HepG2 (cell line): Measurements from ENCODE around the gene ARFGAP2. TPM values are rescaled to one million over a fixed set of nuclear protein-coding genes. Genes with fewer than 3 reads are reported as not detected.

ENCODE experiments used
- FIP1L1 ChIP-seq: fragments of 200-400 bp; formaldehyde crosslinking; IDR thresholded peaks from 2 replicates; pipeline ENCODE4 v1.6.1; 2018; ENCODE audit warnings: low read depth, mild to moderate bottlenecking, low read length, moderate library complexity, borderline replicate concordance; ENCODE audit not compliant: insufficient read depth
- HHEX ChIP-seq: IDR thresholded peaks from 2 replicates; pipeline ENCODE4 v1.6.1; 2016; ENCODE audit warnings: control low read depth
- KLF15 ChIP-seq: sonication (generic); formaldehyde crosslinking; IDR thresholded peaks from 2 replicates; pipeline ENCODE4 v1.8.1; 2023; ENCODE audit warnings: borderline replicate concordance, mild to moderate bottlenecking, inconsistent platforms, missing genetic modification reagents, mixed read lengths
- MAFF ChIP-seq: IDR thresholded peaks from 2 replicates; pipeline ENCODE4 v1.6.1; 2011; ENCODE audit warnings: low read depth, low read length, improper control_type of control experiment
- MTA1 ChIP-seq: sonication (generic); formaldehyde crosslinking; IDR thresholded peaks from 2 replicates; pipeline ENCODE4 v1.4.0; 2020; ENCODE audit warnings: missing genetic modification reagents, mild to moderate bottlenecking, borderline replicate concordance
- PTBP1 ChIP-seq: fragments of 200-400 bp; formaldehyde crosslinking; IDR thresholded peaks from 2 replicates; pipeline ENCODE4 v1.6.1; 2018; ENCODE audit warnings: low read length, low read depth; ENCODE audit not compliant: poor library complexity, severe bottlenecking
- RBM22 ChIP-seq: fragments of 200-400 bp; formaldehyde crosslinking; optimal IDR thresholded peaks from 2 replicates; pipeline ENCODE3; 2017; ENCODE audit warnings: mild to moderate bottlenecking, low read length, moderate library complexity
- SAFB2 ChIP-seq: sonication (generic); formaldehyde crosslinking; IDR thresholded peaks from 2 replicates; pipeline ENCODE4 v1.5.1; 2020; ENCODE audit warnings: missing genetic modification reagents, low read depth, mild to moderate bottlenecking, borderline replicate concordance
- SALL1 ChIP-seq: sonication (generic); formaldehyde crosslinking; IDR thresholded peaks from 2 replicates; pipeline ENCODE4 v1.8.0; 2022; ENCODE audit warnings: mild to moderate bottlenecking, missing genetic modification reagents
- SIN3A ChIP-seq: IDR thresholded peaks from 2 replicates; pipeline ENCODE4 v1.6.1; 2011; ENCODE audit warnings: low read depth, mild to moderate bottlenecking, control low read depth, low read length, borderline replicate concordance
- SIX1 ChIP-seq: sonication (generic); formaldehyde crosslinking; IDR thresholded peaks from 2 replicates; pipeline ENCODE4 v1.4.0; 2020; ENCODE audit warnings: missing genetic modification reagents, borderline replicate concordance
- SOX5 ChIP-seq: IDR thresholded peaks from 2 replicates; pipeline ENCODE4 v1.6.1; 2016; ENCODE audit warnings: borderline replicate concordance
- SRSF1 ChIP-seq: fragments of 200-400 bp; formaldehyde crosslinking; optimal IDR thresholded peaks from 2 replicates; pipeline ENCODE3; 2017; ENCODE audit warnings: mild to moderate bottlenecking, low read depth, low read length, moderate library complexity
- U2AF1 ChIP-seq: fragments of 200-400 bp; formaldehyde crosslinking; optimal IDR thresholded peaks from 2 replicates; pipeline ENCODE3; 2017; ENCODE audit warnings: mild to moderate bottlenecking, low read depth, low read length
- YEATS2 ChIP-seq: sonication (generic); formaldehyde crosslinking; IDR thresholded peaks from 2 replicates; pipeline ENCODE4 v1.4.0; 2020; ENCODE audit warnings: missing genetic modification reagents, borderline replicate concordance
- ZFY ChIP-seq: sonication (generic); formaldehyde crosslinking; IDR thresholded peaks from 2 replicates; pipeline ENCODE4 v1.4.0; 2020; ENCODE audit warnings: missing genetic modification reagents
- ZNF431 ChIP-seq: sonication (generic); formaldehyde crosslinking; IDR thresholded peaks from 2 replicates; pipeline ENCODE4 v1.9.0; 2022; ENCODE audit warnings: missing genetic modification reagents, low read depth, mild to moderate bottlenecking, borderline replicate concordance
- ZNF557 ChIP-seq: sonication (generic); formaldehyde crosslinking; IDR thresholded peaks from 2 replicates; pipeline ENCODE4 v1.4.0; 2020; ENCODE audit warnings: missing genetic modification reagents
- ZNF564 ChIP-seq: sonication (generic); formaldehyde crosslinking; IDR thresholded peaks from 2 replicates; pipeline ENCODE4 v1.8.1; 2023; ENCODE audit warnings: mild to moderate bottlenecking, missing genetic modification reagents
- ZNF589 ChIP-seq: sonication (generic); formaldehyde crosslinking; conservative IDR thresholded peaks from 2 replicates; pipeline ENCODE4 v1.8.0; 2022; ENCODE audit warnings: mild to moderate bottlenecking, moderate library complexity, missing genetic modification reagents
- ZNF761 ChIP-seq: sonication (generic); formaldehyde crosslinking; conservative IDR thresholded peaks from 2 replicates; pipeline ENCODE4 v1.4.0; 2020; ENCODE audit warnings: mild to moderate bottlenecking, missing genetic modification reagents
- ZSCAN25 ChIP-seq: sonication (generic); formaldehyde crosslinking; IDR thresholded peaks from 2 replicates; pipeline ENCODE4 v1.8.0; 2022; ENCODE audit warnings: mild to moderate bottlenecking, missing genetic modification reagents
- ZSCAN31 ChIP-seq: sonication (generic); formaldehyde crosslinking; IDR thresholded peaks from 2 replicates; pipeline ENCODE4 v1.5.0; 2020; ENCODE audit warnings: low read depth, mild to moderate bottlenecking, missing genetic modification reagents
- polyA plus RNA-seq, 8 experiments: library from polyadenylated mRNA; depleted of rRNA in 3 of 8; stranded (reverse) in 7 of 8; unstranded in 1 of 8; fragments of >200 nt; fragmentation: Illumina TruSeq in 4 of 8; extraction: Trizol in 4 of 8; gene quantifications; 2 replicates each; pipeline versions ENCODE4 v1.2.1 to v1.2.3, GENCODE V29; 2011 to 2016; ENCODE audit warnings: low read depth in 4 of 8, missing spikeins in 1 of 8, mixed read lengths in 1 of 8; ENCODE audit not compliant: insufficient read depth in 1 of 8
- total RNA-seq, 5 experiments: library from RNA; depleted of rRNA; stranded (reverse); fragments of >200 nt; fragmentation: Illumina TruSeq; extraction: Trizol; gene quantifications; 2 replicates each; pipeline ENCODE4 v1.2.3, GENCODE V29; 2016; ENCODE audit warnings: low read depth in 1 of 5
- TF ChIP-seq, protein P1 (sequence below): sonication (generic); formaldehyde crosslinking; IDR thresholded peaks from 2 replicates; pipeline ENCODE4 v1.5.0; 2020; ENCODE audit warnings: missing genetic modification reagents
- TF ChIP-seq, protein P2 (sequence below): sonication (generic); formaldehyde crosslinking; IDR thresholded peaks from 2 replicates; pipeline ENCODE4 v1.4.0; 2020; ENCODE audit warnings: missing genetic modification reagents, borderline replicate concordance
- TF ChIP-seq, protein P3 (sequence below): sonication (generic); formaldehyde crosslinking; IDR thresholded peaks from 2 replicates; pipeline ENCODE4 v1.4.0; 2020; ENCODE audit warnings: mild to moderate bottlenecking, missing genetic modification reagents

Gene ARFGAP2
- total and polyA plus RNA-seq, 2 of the 13 experiments (the other 11 are each of a cell fraction or from before 2014, with no cell fraction given): 32.3 to 75.3 TPM

DNA sequence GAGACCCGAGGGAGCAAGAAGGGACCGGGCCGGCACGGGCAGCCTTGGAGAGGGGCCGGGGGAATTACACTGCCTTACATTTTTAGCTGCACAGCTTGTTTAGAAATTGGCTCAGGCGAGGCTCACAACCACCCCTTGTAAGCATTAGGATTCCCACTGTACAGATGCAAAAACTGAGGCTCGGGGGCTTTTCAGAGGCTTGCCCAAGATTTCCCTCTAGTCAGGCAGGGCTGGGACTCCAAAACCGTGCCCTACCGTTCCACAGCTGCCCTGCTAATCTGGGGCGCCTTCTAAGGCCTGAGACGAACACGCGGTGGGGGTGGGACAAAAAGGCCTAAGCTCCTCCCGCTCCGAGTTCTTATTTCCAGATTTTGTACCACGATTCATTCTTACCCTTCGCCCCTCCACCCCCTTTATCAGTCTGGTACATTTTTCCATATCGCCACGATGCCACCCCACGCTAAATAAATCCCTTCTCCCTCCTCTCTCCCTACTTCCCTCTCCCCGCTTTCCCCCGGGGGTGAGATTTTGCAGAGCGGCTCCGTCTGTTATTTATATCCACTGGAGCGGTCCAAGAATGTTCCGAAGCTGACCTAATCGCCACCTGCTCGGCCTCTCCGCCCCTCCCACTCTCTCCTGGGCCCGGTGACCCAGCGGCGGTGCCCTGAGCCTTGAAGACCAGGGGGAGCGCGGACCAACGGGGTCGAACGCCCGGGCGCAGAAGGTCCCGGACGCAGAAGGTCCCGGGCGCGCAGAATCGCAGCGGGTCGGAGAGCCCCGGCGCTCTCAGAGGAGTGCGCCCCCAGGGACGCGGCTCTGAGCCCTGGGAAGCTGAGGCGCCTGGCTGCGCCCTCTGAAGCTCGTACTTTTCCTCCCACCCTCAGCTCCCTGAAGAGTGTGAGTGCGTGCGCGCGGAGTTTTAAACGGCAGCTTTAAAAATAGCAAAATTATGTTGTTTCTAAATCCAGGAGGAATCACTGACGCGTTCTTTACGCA, 10.3 kb upstream of the ARFGAP2 start (continued):
- no peak for TF ChIP-seq FIP1L1
- TF ChIP-seq SALL1: peak; percentile 5; the same call in 1 of the 2 replicates
- TF ChIP-seq, protein P1, sequence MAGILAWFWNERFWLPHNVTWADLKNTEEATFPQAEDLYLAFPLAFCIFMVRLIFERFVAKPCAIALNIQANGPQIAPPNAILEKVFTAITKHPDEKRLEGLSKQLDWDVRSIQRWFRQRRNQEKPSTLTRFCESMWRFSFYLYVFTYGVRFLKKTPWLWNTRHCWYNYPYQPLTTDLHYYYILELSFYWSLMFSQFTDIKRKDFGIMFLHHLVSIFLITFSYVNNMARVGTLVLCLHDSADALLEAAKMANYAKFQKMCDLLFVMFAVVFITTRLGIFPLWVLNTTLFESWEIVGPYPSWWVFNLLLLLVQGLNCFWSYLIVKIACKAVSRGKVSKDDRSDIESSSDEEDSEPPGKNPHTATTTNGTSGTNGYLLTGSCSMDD (CRISPR knock-in tag): no peak
- no peak for TF ChIP-seq ZSCAN25
- TF ChIP-seq KLF15 (CRISPR knock-in tag): no peak
- TF ChIP-seq SRSF1: no peak
- peak; percentile 47 for TF ChIP-seq ZNF564
- no peak for TF ChIP-seq YEATS2 (CRISPR knock-in tag)
- no peak for TF ChIP-seq SOX5
- TF ChIP-seq SAFB2: no peak
- no peak for TF ChIP-seq ZNF761 (CRISPR knock-in tag)
- TF ChIP-seq SIX1 (CRISPR knock-in tag): no peak
- TF ChIP-seq, protein P2, sequence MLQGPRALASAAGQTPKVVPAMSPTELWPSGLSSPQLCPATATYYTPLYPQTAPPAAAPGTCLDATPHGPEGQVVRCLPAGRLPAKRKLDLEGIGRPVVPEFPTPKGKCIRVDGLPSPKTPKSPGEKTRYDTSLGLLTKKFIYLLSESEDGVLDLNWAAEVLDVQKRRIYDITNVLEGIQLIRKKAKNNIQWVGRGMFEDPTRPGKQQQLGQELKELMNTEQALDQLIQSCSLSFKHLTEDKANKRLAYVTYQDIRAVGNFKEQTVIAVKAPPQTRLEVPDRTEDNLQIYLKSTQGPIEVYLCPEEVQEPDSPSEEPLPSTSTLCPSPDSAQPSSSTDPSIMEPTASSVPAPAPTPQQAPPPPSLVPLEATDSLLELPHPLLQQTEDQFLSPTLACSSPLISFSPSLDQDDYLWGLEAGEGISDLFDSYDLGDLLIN (CRISPR knock-in tag): no peak
- TF ChIP-seq ZNF557: no peak
- no peak for TF ChIP-seq RBM22
- no peak for TF ChIP-seq MAFF
- no peak for TF ChIP-seq U2AF1
- TF ChIP-seq, protein P3, sequence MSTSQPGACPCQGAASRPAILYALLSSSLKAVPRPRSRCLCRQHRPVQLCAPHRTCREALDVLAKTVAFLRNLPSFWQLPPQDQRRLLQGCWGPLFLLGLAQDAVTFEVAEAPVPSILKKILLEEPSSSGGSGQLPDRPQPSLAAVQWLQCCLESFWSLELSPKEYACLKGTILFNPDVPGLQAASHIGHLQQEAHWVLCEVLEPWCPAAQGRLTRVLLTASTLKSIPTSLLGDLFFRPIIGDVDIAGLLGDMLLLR (CRISPR knock-in tag): no peak
- no peak for TF ChIP-seq ZFY (CRISPR knock-in tag)
- TF ChIP-seq ZNF431 (CRISPR knock-in tag): no peak
- peak; percentile 47; the same call in 1 of the 2 replicates for TF ChIP-seq ZSCAN31 (CRISPR knock-in tag)
- 0 out of 2 replicates have a peak, but pooled peaks have one; percentile 68 for TF ChIP-seq ZNF589 (CRISPR knock-in tag)
- TF ChIP-seq HHEX: no peak
- peak; percentile 58; the same call in 1 of the 2 replicates for TF ChIP-seq MTA1 (CRISPR knock-in tag)
- no peak; the same call in 1 of the 2 replicates for TF ChIP-seq SIN3A
- TF ChIP-seq PTBP1: no peak
